Lung microvascular endothelial cell (primary cell): ENCODE measurements around the gene VAV1. TPM values are rescaled to one million over a fixed set of nuclear protein-coding genes. Genes with fewer than 3 reads are reported as not detected.

Experiments used
- DNase-seq, 2 donors: peaks; one replicate each; pipeline versions ENCODE4 v3.0.0 to v3.0.0-alpha.2; 2010; ENCODE audit warnings: low read depth in 2 of 2
- total RNA-seq: library from RNA; depleted of rRNA; stranded (reverse); fragments of >200 nt; gene quantifications from 2 replicates; pipeline ENCODE4 v1.2.1, GENCODE V29; 2014

The VAV1 gene
- total RNA-seq, 1 donor from 2014 or later: not detected

DNA sequence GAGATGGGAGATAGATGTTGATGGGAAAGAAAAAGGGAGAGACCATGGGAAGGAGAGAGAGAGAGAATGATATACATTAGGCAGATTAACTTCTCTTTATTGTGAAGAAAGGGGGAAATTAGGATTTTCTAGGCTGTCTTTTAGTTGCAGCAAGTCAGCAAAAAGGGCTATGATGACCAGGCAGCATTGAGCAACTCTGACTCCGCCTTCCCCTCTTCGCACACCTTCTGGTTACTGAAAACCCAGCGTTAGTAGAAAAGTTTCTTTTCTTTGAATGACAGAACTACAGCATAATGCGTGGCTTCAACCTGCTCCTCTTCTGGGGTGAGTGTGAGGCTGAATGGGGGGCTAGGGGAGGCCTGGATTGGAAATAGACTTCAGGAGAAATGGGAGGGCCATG is 114.8 kb downstream of the VAV1 start, which contains the start of gene ADGRE1:
ADGRE1 (plus strand) TSS at position 264 of the 400 bp plus-strand sequence; CDS start at position 294, 30 bp downstream.
- DNase-seq: no peak

DNA sequence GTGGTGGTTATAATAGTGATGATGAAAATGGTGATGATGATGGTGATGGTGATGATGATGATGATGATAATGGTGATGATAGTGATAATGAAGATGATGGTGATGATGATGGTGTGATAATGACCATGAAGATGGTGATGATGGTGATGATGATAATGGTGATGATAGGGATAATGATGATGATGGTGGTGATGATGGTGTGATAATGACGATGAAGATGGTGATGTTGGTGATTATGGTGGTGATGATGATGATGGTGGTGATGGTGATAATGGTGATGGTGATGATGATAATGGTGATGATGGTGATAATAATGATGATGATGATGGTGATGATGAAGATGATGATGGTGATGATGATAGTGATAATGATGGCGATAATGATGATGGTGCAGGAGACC is 116.5 kb downstream of the VAV1 start:
- no peak for DNase-seq

DNA sequence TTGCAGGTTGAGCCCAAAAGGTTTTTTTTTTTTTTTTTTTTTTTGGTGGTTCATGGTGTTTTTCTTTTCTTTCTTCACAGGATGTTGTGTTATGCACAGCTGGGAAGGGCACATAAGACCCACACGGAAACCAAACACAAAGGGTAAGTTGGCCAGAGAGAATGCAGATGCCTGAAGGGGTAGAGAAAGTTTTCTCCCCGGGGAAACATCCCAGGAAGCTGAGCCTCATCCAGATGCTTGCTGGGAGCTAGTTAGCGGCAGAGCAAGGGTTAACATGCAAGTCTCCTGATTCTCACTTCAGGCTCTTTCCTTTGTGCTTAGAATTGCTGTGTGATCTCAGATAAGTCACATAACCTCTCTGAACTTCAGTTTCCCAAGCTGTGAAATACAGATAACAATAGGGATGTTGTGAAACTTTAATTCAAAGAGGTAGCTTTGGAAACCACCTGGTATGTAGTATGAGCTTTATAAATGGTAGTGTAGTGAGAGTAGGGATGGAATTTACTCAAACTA is 117.9 kb downstream of the VAV1 start:
- DNase-seq: no peak

DNA sequence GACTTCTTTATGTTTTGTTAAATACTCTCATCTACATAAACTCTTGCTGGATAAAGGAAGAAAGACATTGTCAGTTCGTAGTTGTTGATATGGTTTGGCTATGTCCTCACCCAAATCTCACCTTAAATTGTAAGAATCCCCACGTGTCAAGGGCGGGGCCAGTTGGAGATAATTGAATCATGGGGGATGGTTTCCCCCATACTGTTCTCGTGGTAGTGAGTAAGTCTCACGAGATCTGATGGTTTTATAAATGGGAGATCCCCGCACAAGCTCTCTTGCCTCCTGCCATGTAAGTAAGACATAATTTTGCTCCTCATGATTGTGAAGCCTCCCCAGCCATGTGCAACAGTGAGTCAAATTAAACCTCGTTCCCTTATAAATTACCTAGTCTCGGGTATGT is 118.4 kb downstream of the VAV1 start:
- no peak for DNase-seq

DNA sequence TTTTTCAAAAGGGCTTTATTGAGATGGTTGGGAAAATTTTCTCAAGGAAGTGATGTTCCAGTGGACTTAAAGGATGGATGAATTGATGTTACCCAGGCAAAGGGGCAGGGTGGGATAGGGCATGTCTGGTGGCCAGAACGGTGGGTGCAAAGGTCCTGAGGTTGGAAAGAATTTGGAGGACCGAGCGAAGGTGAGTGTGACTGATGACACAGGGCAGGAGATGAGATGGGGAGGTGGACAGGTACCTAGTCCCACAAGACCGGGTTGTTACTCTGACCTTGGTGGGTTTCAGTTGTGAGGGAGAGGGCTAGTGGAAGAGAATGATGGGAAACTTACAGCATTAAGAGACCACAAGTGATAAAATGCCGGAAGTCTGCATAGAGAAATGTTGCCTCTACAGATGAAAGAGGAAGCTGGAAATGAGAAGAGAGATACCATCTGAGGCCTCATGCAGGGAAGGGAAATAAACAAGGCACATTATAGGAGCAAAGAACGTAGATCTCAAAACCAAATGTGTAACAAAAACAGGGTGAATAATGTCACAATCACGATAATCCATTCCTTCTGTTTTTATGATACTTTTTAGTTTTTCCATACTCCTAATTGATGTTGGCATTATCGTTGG is 119.4 kb downstream of the VAV1 start:
- no peak for DNase-seq

DNA sequence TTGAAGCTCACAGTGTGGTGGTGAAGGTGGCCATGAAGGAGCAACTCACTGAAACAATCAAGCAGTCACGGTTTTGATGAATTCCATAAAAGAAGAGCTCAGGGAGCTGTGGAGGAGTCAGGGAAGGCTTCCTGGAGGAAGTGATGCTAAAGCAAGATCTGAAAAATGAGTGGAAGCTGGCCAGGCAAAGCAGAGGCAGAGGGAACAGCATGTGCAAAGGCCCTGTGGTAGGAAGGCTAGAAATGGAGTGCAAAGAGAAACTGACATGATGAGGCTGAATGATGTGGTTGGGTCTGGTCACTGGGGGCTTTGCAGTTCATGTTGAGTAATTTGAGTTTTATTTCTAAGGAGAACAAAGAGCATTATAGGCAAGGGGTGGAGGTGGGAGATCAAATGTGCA is 121.8 kb downstream of the VAV1 start:
- no peak for DNase-seq

DNA sequence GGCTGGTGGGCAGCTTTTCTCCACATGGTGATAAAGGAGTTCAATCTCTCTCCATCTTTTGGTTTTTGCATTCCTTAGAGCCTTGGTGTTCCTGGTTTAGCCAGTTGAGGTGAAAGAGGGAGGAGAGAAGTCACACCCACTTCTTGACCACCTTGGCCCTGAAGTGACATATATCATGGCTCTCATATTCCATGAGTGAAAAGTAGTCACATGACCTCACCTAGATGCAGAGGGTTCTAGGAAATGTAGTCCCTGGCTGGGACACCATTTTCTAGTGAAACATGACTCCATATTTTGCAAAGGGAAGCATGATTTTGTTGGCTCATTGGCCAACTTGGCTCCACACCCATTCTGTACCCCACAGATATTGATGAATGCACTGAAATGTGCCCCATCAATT is 130.9 kb downstream of the VAV1 start:
- no peak for DNase-seq

DNA sequence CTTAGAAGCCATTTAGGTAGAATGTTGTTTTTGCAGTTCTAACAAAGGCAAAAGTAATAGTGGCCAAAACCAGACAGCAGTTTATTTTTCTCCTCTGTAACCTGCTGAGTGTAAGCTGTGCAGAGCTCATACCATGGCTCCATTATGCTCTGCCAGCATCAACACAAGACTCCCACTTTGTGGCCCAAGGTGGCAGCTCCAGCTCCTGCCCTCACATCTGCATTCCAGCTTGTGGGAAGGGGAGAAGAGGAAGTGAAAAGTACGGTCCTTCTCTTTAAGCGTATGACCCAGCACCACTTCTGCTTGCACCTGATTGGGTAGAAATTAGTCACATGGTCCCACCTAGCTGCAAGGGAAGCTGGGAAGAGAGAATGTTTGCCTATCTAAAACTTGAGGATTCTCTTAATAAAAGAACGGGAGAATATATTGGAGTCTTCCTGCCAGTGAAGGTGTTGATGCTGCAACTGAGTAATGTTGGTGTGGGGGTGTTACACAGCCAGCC is 134.1 kb downstream of the VAV1 start:
- DNase-seq: no peak

Other genes with a start within 250 kb of the VAV1 start
- gene TNFSF9, start 241.7 kb upstream of the VAV1 start, total RNA-seq: 0.40 and 0.65 TPM in 2 replicates
- gene CD70, start 181.6 kb upstream of the VAV1 start, total RNA-seq: 0.22 TPM in 1 of 2 replicates, not detected in the other
- gene TNFSF14, start 102.5 kb upstream of the VAV1 start, total RNA-seq: not detected in 2 replicates
- 0.44 and 1.6 TPM in 2 replicates for gene C3, start 52.1 kb upstream of the VAV1 start, total RNA-seq
- 42.1 and 58.3 TPM in 2 replicates for gene GPR108, start 35.1 kb upstream of the VAV1 start, total RNA-seq
- 17.7 and 20.4 TPM in 2 replicates for gene TRIP10, start 33.0 kb upstream of the VAV1 start, total RNA-seq
- 2.2 and 3.0 TPM in 2 replicates for gene SH2D3A, start 5.3 kb upstream of the VAV1 start, total RNA-seq
- gene ADGRE1, start 114.9 kb downstream of the VAV1 start, total RNA-seq: not detected in 2 replicates
- not detected in 2 replicates for gene MBD3L2B, start 248.7 kb downstream of the VAV1 start, total RNA-seq